Kidney (tissue), 14 donors: ENCODE results near the gene ENOPH1. TPM values are rescaled to one million over a fixed set of nuclear protein-coding genes. Genes with fewer than 3 reads are reported as not detected.

Experiments
- DNase-seq, 5 donors: peaks; one replicate each; pipeline ENCODE4 v3.0.0-alpha.2; 2013 to 2020
- FAIRE-seq: peaks from 2 replicates; lab custom pipeline; 2012; peaks lifted over from hg19 to GRCh38; lab: Jason Lieb, UNC
- H3K27ac ChIP-seq, 2 donors: one replicate each; pipeline ENCODE4 v1.7.0; 2013; ENCODE audit warnings: low read depth in 2 of 2, low read length in 2 of 2, inconsistent platforms in 1 of 2
- H3K27me3 ChIP-seq: one replicate; pipeline ENCODE4 v1.7.1; 2013; ENCODE audit warnings: low read length, inconsistent platforms; ENCODE audit not compliant: control insufficient read depth, insufficient read depth
- H3K36me3 ChIP-seq, 3 donors: one replicate each; pipeline versions ENCODE4 v1.7.0 to v1.7.1; 2013; ENCODE audit warnings: low read length in 3 of 3, control low read depth in 1 of 3, inconsistent platforms in 1 of 3; ENCODE audit not compliant: insufficient read depth in 3 of 3, control insufficient read depth in 2 of 3
- H3K4me1 ChIP-seq, 3 donors: one replicate each; pipeline versions ENCODE4 v1.7.0 to v1.7.1; 2013; ENCODE audit warnings: low read length in 3 of 3, inconsistent platforms in 1 of 3, low read depth in 1 of 3; ENCODE audit not compliant: control insufficient read depth in 2 of 3, insufficient read depth in 2 of 3
- H3K4me3 ChIP-seq, 3 donors: one replicate each; pipeline versions ENCODE4 v1.7.0 to v1.8.1; 2013; ENCODE audit warnings: low read length in 3 of 3, control low read depth in 1 of 3, inconsistent platforms in 1 of 3
- H3K9ac ChIP-seq, 3 donors: one replicate each; pipeline versions ENCODE4 v1.7.0 to v1.7.1; 2013; ENCODE audit warnings: low read length in 3 of 3, control low read depth in 1 of 3, inconsistent platforms in 1 of 3
- H3K9me3 ChIP-seq, 3 donors: one replicate each; pipeline versions ENCODE4 v1.7.0 to v1.7.1; 2013; ENCODE audit warnings: low read length in 3 of 3, control low read depth in 1 of 3, inconsistent platforms in 1 of 3; ENCODE audit not compliant: control insufficient read depth in 2 of 3, insufficient read depth in 1 of 3
- intact Hi-C: fragments of 100-400 bp; cut with DNase I; formaldehyde crosslinking; loops from one replicate; pipeline ENCODE4 v1.11.1; 2022
- polyA plus RNA-seq: library from polyadenylated mRNA; stranded (reverse); fragments of 350-450 nt; fragmentation: Illumina TruSeq; extraction: RNeasy Lipid Tissue Mini Kit (QIAGEN cat#74804); gene quantifications from one replicate; pipeline ENCODE4 v1.2.3, GENCODE V29; 2014; ENCODE audit warnings: low read depth, low replicate concordance; ENCODE audit not compliant: insufficient read depth
- total RNA-seq: library from RNA; stranded (reverse); fragmentation: NEBNext Ultra II Directional; extraction: Animal tissue kit (Norgen Biotek cat#: 25700); gene quantifications from one replicate; pipeline ENCODE4 v1.2.1, GENCODE V29; 2021
- TF ChIP-seq, protein P1 (sequence below): IDR thresholded peaks from 3 replicates; pipeline ENCODE4 v1.5.1; 2012; ENCODE audit warnings: mild to moderate bottlenecking, moderate library complexity, borderline replicate concordance; ENCODE audit not compliant: insufficient read depth; ENCODE audit errors: extremely low read depth
- donor health status: control.
- donor health status: control.
- donor health status: control.
- donor health status: control.
- donor health status: control.
- donor health status: DM: yes; HTN: yes; CAD: no.
- donor health status: Normal renal cell carcinoma (clear cell type).

ENOPH1 gene
- total and polyA plus RNA-seq, 2 donors from 2014 or later, result 30.3 to 36.0 TPM

DNA sequence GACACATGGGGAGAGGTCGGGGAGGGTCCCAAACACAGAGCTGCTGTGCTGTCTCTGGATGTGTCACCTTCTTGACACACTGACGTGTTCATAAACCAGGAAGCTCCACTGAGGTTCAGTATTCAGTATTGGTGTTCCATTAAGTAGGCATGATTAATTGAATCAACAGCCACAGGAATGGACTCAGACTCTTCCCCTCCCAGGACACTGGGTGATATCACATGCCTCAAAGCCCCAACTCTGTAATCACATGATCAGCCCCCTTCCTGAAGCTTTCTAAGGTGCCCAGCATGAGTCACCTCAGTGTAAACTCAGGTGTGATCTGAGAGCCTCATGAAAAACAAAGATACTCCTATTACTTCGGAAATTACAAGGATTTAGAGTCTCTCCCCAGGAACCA, 35.5 kb upstream of the ENOPH1 start:
- Histone ChIP-seq H3K9ac (no peak overlapping the region), H3K4me1 (no peaks in the 10 kb centered on the region), H3K4me3 (no peak overlapping the region), H3K27ac (no peak overlapping the region), H3K36me3 (no peaks in the 10 kb centered on the region), H3K27me3 (no peaks in the 10 kb centered on the region), H3K9me3 (no peaks in the 10 kb centered on the region)
- DNase-seq, result no peak
- intact Hi-C loops, result no loop called here
- TF ChIP-seq, protein P1, sequence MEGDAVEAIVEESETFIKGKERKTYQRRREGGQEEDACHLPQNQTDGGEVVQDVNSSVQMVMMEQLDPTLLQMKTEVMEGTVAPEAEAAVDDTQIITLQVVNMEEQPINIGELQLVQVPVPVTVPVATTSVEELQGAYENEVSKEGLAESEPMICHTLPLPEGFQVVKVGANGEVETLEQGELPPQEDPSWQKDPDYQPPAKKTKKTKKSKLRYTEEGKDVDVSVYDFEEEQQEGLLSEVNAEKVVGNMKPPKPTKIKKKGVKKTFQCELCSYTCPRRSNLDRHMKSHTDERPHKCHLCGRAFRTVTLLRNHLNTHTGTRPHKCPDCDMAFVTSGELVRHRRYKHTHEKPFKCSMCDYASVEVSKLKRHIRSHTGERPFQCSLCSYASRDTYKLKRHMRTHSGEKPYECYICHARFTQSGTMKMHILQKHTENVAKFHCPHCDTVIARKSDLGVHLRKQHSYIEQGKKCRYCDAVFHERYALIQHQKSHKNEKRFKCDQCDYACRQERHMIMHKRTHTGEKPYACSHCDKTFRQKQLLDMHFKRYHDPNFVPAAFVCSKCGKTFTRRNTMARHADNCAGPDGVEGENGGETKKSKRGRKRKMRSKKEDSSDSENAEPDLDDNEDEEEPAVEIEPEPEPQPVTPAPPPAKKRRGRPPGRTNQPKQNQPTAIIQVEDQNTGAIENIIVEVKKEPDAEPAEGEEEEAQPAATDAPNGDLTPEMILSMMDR, result no peak
- FAIRE-seq, result no peak

DNA sequence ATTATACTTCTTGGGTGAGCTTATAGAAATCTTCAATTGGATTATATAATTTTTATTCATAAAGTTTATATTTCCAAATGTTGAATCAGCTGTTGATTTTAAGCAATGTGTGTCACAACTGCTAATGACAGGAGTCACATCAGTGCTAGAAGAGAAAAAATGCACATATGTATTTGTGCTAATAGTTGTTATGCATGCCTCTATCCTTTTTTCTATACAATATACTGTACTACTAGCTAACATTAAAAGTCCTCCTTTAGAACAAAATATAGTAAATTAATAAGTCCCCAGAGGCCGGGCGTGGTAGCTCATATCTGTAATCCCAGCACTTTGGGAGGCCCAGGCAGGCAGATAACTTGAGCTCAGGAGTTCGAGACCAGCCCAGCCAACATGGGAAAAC, 32.9 kb upstream of the ENOPH1 start:
- Histone ChIP-seq H3K4me3 (no peak overlapping the region), H3K9me3 (no peaks in the 10 kb centered on the region), H3K36me3 (no peaks in the 10 kb centered on the region), H3K27me3 (no peaks in the 10 kb centered on the region), H3K4me1 (no peaks in the 10 kb centered on the region), H3K9ac (no peak overlapping the region), H3K27ac (no peak overlapping the region)
- TF ChIP-seq, protein P1, result no peak
- FAIRE-seq, result no peak
- intact Hi-C loops, result no loop called here
- DNase-seq, result no peak

DNA sequence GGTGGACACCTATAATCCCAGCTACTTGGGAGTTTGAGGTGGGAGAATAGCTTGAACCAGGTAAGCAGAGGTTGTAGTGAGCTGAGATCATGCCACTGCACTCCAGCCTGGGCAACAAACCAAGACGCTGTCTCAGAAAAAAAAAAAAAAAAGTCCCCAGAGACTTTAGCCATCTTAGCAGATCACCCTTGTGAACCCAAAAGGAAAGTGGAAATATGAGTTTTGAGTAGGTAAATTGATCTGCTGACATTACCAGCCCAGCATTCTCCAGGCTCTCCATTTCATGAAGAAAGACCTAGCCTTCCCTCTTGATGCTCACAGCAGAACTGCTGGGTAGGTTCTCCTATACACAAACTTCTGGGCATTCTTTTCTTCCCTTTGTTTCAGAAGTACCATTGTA, 32.1 kb upstream of the ENOPH1 start:
- Histone ChIP-seq H3K27me3 (no peaks in the 10 kb centered on the region), H3K36me3 (no peaks in the 10 kb centered on the region), H3K4me1 (no peaks in the 10 kb centered on the region), H3K27ac (no peak overlapping the region), H3K4me3 (no peak overlapping the region), H3K9ac (no peak overlapping the region), H3K9me3 (no peaks in the 10 kb centered on the region)
- TF ChIP-seq, protein P1, result no peak
- intact Hi-C loops, result no loop called here
- no peak for DNase-seq
- no peak for FAIRE-seq

DNA sequence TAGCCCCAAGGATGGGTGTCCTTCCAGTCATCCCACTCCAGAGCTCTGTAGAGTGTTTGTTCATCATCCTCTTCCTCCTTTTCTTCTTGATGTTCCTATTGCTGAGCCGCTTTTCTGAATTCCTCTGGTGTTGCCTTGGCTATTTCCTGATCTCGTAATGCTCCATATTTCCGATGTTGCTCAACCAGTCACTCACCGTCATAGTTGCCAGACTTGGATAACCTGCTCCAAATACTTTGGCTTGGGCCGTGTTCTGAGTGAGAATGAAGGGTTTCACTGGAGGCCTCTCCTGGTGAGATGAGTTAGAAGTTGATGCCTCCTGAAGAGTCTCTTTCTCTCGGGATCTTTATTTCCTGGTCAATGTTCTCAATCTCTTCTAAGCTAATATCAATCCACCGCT, 28.8 kb upstream of the ENOPH1 start:
- intact Hi-C loops, result no loop called here
- TF ChIP-seq, protein P1, result no peak
- H3K9me3 ChIP-seq, result no peaks in the 10 kb centered on the region
- H3K4me1 ChIP-seq, result no peaks in the 10 kb centered on the region
- H3K27ac ChIP-seq, result no peak overlapping the region
- no peaks in the 10 kb centered on the region for H3K36me3 ChIP-seq
- H3K4me3 ChIP-seq, result no peak overlapping the region
- no peaks in the 10 kb centered on the region for H3K27me3 ChIP-seq
- H3K9ac ChIP-seq, result no peak overlapping the region
- DNase-seq, result no peak
- FAIRE-seq, result no peak
